Heart left ventricle (tissue), 16 donors: ENCODE results near the gene GLRA1. TPM values are rescaled to one million over a fixed set of nuclear protein-coding genes. Genes with fewer than 3 reads are reported as not detected.

Source experiments
- ATAC-seq, 4 donors: fragments of 200-7000 bp; cut with Tn5 transposase; one replicate each; pipeline ENCODE4 v1.9.1; 2020 to 2022; ENCODE audit warnings: moderate library complexity in 4 of 4, mild to moderate bottlenecking in 3 of 4, moderate number of reproducible peaks in 1 of 4
- DNase-seq, 5 donors: peaks; one replicate each; pipeline ENCODE4 v3.0.0-alpha.2; 2020
- H3K27ac ChIP-seq, 12 donors: fragments of 200-600 bp; sonication (generic) in 4 of 12; one replicate each; pipeline versions ENCODE4 v1.5.0 to v1.8.0; 2016 to 2022; ENCODE audit warnings: mild to moderate bottlenecking in 2 of 12
- H3K27me3 ChIP-seq, 9 donors: fragments of 200-600 bp; sonication (generic) in 2 of 9; one replicate each; pipeline versions ENCODE4 v1.5.1 to v1.8.0; 2016 to 2022; ENCODE audit warnings: mild to moderate bottlenecking in 3 of 9
- H3K36me3 ChIP-seq, 9 donors: fragments of 200-600 bp; sonication (generic) in 2 of 9; one replicate each; pipeline versions ENCODE4 v1.5.0 to v1.8.0; 2018 to 2022; ENCODE audit warnings: mild to moderate bottlenecking in 2 of 9
- H3K4me1 ChIP-seq, 12 donors: fragments of 200-600 bp; sonication (generic) in 4 of 12; one replicate each; pipeline versions ENCODE4 v1.5.0 to v1.8.0; 2016 to 2022; ENCODE audit warnings: mild to moderate bottlenecking in 3 of 12
- H3K4me3 ChIP-seq, 12 donors: fragments of 200-600 bp; sonication (generic) in 4 of 12; one replicate each; pipeline versions ENCODE4 v1.5.0 to v1.8.0; 2017 to 2022; ENCODE audit warnings: mild to moderate bottlenecking in 9 of 12, moderate library complexity in 4 of 12
- H3K9me3 ChIP-seq, 12 donors: fragments of 200-600 bp; sonication (generic) in 4 of 12; one replicate each; pipeline versions ENCODE4 v1.5.0 to v1.8.0; 2016 to 2022; ENCODE audit warnings: mild to moderate bottlenecking in 1 of 12
- CTCF ChIP-seq, 12 donors: fragments of 200-600 bp; sonication (generic) in 4 of 12; IDR thresholded peaks; one replicate each; pipeline versions ENCODE4 v1.5.0 to v1.8.0; 2018 to 2022; ENCODE audit warnings: antibody characterized with exemption in 12 of 12, mild to moderate bottlenecking in 5 of 12
- POLR2A ChIP-seq, 2 donors: fragments of 450-650 bp; IDR thresholded peaks; one replicate each; pipeline ENCODE4 v1.6.1; 2017; ENCODE audit warnings: antibody characterized with exemption in 2 of 2, mild to moderate bottlenecking in 2 of 2, moderate library complexity in 2 of 2
- WGBS, 4 donors: extraction: QIAGEN DNeasy Blood & Tissue Kit in 2 of 4; methylation state at CpG; one replicate each; pipeline versions ENCODE4 v1.1.5 to v1.1.7; 2013 to 2018; 5-methylcytosine and 5-hydroxymethylcytosine counted together
- intact Hi-C, 10 donors: fragments of 100-400 bp; cut with DNase I; formaldehyde crosslinking; loops; one replicate each; pipeline versions ENCODE4 v1.11.1 to v1.14.2; 2022
- polyA plus RNA-seq, 2 donors: library from polyadenylated mRNA; stranded (reverse); fragments of 200-250 nt; gene quantifications; one replicate each; pipeline ENCODE4 v1.2.3, GENCODE V29; 2013
- total RNA-seq, 9 donors: library from RNA; depleted of rRNA in 2 of 9; stranded (reverse); fragments of >200 nt in 2 of 9; fragmentation: NEBNext Ultra II Directional in 3 of 9; extraction: Animal tissue kit (Norgen Biotek cat#: 25700) in 3 of 9; gene quantifications; one replicate each; pipeline versions ENCODE4 v1.1.0 to v1.2.4, GENCODE V29; 2016 to 2023
- donor health status: ischemic (EF 13 %, LVEDD 7.1; RV severe dilation, severe dysfunction).
- donor health status: healthy with polysubstance abuse.
- donor health status: DM: no; HTN: yes; CAD: no.
- donor health status: DM: no; HTN: no; CAD: no.
- donor health status: ischemic (EF 25% LVEDD 6.9; RV normal size, moderate dysfunction).
- donor health status: ischemic (EF 25% LVEDD 5.7; RV mildly dilated, moderate dysfunction).
- donor health status: healthy.
- donor health status: DM: yes; HTN: yes; CAD: no.
- donor health status: ischemic (EF 35%, LVEDD 5.7; RV mildly dilated, moderate dysfunction).
- donor health status: nonischemic (EF 11% LVEDD 7.7; RV severe dilation, severe dysfunction).
- donor health status: DM: yes; HTN: yes; CAD: no.
- donor health status: PGD.
- donor health status: ischemic (EF 29% LVEDD 5.4; RV normal size, mild dysfunction).
- donor health status: nonischemic (EF 23%, LVEDD 6.1; RV moderate dilation, normal function).

The GLRA1 gene
- total and polyA plus RNA-seq, 11 donors = not detected

GRCh38 chr5:151964471-151964870, 39.8 kb upstream of the GLRA1 start:
- H3K27me3 ChIP-seq = no peaks in the 10 kb centered on the region
- H3K4me3 ChIP-seq = no peak overlapping the region
- no peak overlapping the region for H3K27ac ChIP-seq
- no peaks in the 10 kb centered on the region for H3K4me1 ChIP-seq
- TF ChIP-seq POLR2A (IDR thresholded peaks at IDR 0.05) (no peak), CTCF (IDR thresholded peaks at IDR 0.05) (no peak)
- no peak for DNase-seq
- 72 to 77% (median 76%) methylated on average over 4 of the region's 4 CpGs for WGBS, 4 donors
- no peaks in the 10 kb centered on the region for H3K9me3 ChIP-seq
- intact Hi-C loops = no loop called here
- ATAC-seq = no peak
- H3K36me3 ChIP-seq = no peaks in the 10 kb centered on the region

GRCh38 chr5:151961557-151961956, 36.9 kb upstream of the GLRA1 start:
- WGBS, 4 donors = 26 to 41% (median 29%) methylated on average over 2 of the region's 2 CpGs
- DNase-seq (no peak), ATAC-seq (no peak)
- H3K27me3 ChIP-seq = no peaks in the 10 kb centered on the region
- no peak overlapping the region for H3K27ac ChIP-seq
- no peak overlapping the region for H3K4me3 ChIP-seq
- no peaks in the 10 kb centered on the region for H3K4me1 ChIP-seq
- TF ChIP-seq CTCF (IDR thresholded peaks at IDR 0.05) (no peak), POLR2A (IDR thresholded peaks at IDR 0.05) (no peak)
- H3K36me3 ChIP-seq = no peaks in the 10 kb centered on the region
- no peaks in the 10 kb centered on the region for H3K9me3 ChIP-seq
- intact Hi-C loops = no loop called here

GRCh38 chr5:151958111-151958510, 33.5 kb upstream of the GLRA1 start:
- Histone ChIP-seq H3K27me3 (no peaks in the 10 kb centered on the region), H3K27ac (no peak overlapping the region), H3K4me1 (no peaks in the 10 kb centered on the region), H3K9me3 (no peaks in the 10 kb centered on the region), H3K4me3 (no peak overlapping the region), H3K36me3 (no peaks in the 10 kb centered on the region)
- intact Hi-C loops = no loop called here
- WGBS, 4 donors = 23 to 33% (median 28%) methylated on average over 3 of the region's 3 CpGs
- ATAC-seq (no peak), DNase-seq (no peak)
- TF ChIP-seq POLR2A (IDR thresholded peaks at IDR 0.05) (no peak), CTCF (IDR thresholded peaks at IDR 0.05) (no peak)

GRCh38 chr5:151956725-151957124, 32.1 kb upstream of the GLRA1 start:
- H3K4me1 ChIP-seq = no peaks in the 10 kb centered on the region
- 63 to 73% (median 70%) methylated on average over 3 of the region's 3 CpGs for WGBS, 4 donors
- TF ChIP-seq CTCF (IDR thresholded peaks at IDR 0.05) (no peak), POLR2A (IDR thresholded peaks at IDR 0.05) (no peak)
- no peak overlapping the region for H3K4me3 ChIP-seq
- H3K36me3 ChIP-seq = no peaks in the 10 kb centered on the region
- no peak for DNase-seq
- no peaks in the 10 kb centered on the region for H3K9me3 ChIP-seq
- intact Hi-C loops = no loop called here
- no peak for ATAC-seq
- no peak overlapping the region for H3K27ac ChIP-seq
- H3K27me3 ChIP-seq = no peaks in the 10 kb centered on the region
